GM19023 (cell line): ENCODE data around the gene ANGPTL2.

Experiments used
- ATAC-seq: cut with Tn5 transposase; IDR thresholded peaks from one replicate; pipeline ENCODE4 v1.9.1; 2021; ENCODE audit warnings: mild to moderate bottlenecking, moderate library complexity; ENCODE audit not compliant: unreplicated experiment

The ANGPTL2 gene

GRCh38 chr9:127081250-127082185, 40.9 kb downstream of the ANGPTL2 start:
- no peak for ATAC-seq

GRCh38 chr9:127079446-127080140, 42.8 kb downstream of the ANGPTL2 start:
- no peak for ATAC-seq

GRCh38 chr9:127078988-127079387, 43.4 kb downstream of the ANGPTL2 start:
- no peak for ATAC-seq

GRCh38 chr9:127078336-127078735, 44.1 kb downstream of the ANGPTL2 start:
- no peak for ATAC-seq

- ATAC-seq = no peak
These were observed 44.8 kb downstream of the ANGPTL2 start for GRCh38 chr9:127077644-127077946.

GRCh38 chr9:127076860-127077643, 45.4 kb downstream of the ANGPTL2 start:
- no peak for ATAC-seq

GRCh38 chr9:127075624-127076372, 46.6 kb downstream of the ANGPTL2 start:
- ATAC-seq = no peak

- no peak for ATAC-seq
These were observed 47.6 kb downstream of the ANGPTL2 start for GRCh38 chr9:127074561-127075548.

GRCh38 chr9:127067603-127068220, 54.7 kb downstream of the ANGPTL2 start:
- no peak for ATAC-seq

GRCh38 chr9:127066851-127067136, 55.6 kb downstream of the ANGPTL2 start:
- ATAC-seq = no peak

GRCh38 chr9:127066060-127066850, 56.2 kb downstream of the ANGPTL2 start:
- no peak for ATAC-seq

- ATAC-seq = no peak
These were observed 56.8 kb downstream of the ANGPTL2 start for GRCh38 chr9:127065592-127065991.

GRCh38 chr9:127064335-127064734, 58.1 kb downstream of the ANGPTL2 start:
- ATAC-seq = no peak

- no peak for ATAC-seq
These were observed 61.0 kb downstream of the ANGPTL2 start for GRCh38 chr9:127061411-127061810.

- no peak for ATAC-seq
These were observed 62.6 kb downstream of the ANGPTL2 start for GRCh38 chr9:127059765-127060361.

GRCh38 chr9:127059030-127059429, 63.4 kb downstream of the ANGPTL2 start:
- ATAC-seq = no peak

- no peak for ATAC-seq
These were observed 63.8 kb downstream of the ANGPTL2 start for GRCh38 chr9:127058645-127059021.

- no peak for ATAC-seq
These were observed 64.3 kb downstream of the ANGPTL2 start for GRCh38 chr9:127058011-127058644.
